Body of pancreas (tissue), 4 donors: ENCODE measurements around the gene TMEM203. TPM values are rescaled to one million over a fixed set of nuclear protein-coding genes. Genes with fewer than 3 reads are reported as not detected.
A peak's percentile ranks its signal among the peaks of the same experiment; 100 is the strongest.

ENCODE experiments used
- ATAC-seq: fragments of 150-250 bp; one replicate; pipeline ENCODE4 v1.9.1; 2016
- DNase-seq, 4 donors: peaks; one replicate each; pipeline ENCODE4 v3.0.0-alpha.2; 2019
- H3K27ac ChIP-seq, 4 donors: fragments of 200-600 bp; sonication (generic); 1 replicate in 3 of 4; 2 replicates in 1 of 4; pipeline versions ENCODE4 v1.5.1 to v1.6.1; 2016 to 2019; ENCODE audit warnings: mild to moderate bottlenecking in 1 of 4, mixed read lengths in 1 of 4, moderate library complexity in 1 of 4
- H3K27me3 ChIP-seq, 2 donors: fragments of 200-600 bp; sonication (generic); one replicate each; pipeline ENCODE4 v1.6.0; 2016; ENCODE audit warnings: mild to moderate bottlenecking in 1 of 2
- H3K36me3 ChIP-seq, 2 donors: fragments of 200-600 bp; sonication (generic); replicated peaks in 1 of 2; 2 replicates each; pipeline ENCODE4 v1.5.1; 2016; ENCODE audit warnings: low read depth in 2 of 2; ENCODE audit not compliant: insufficient read depth in 1 of 2
- H3K4me1 ChIP-seq: fragments of 200-600 bp; sonication (generic); one replicate; pipeline ENCODE4 v1.6.0; 2016
- H3K4me3 ChIP-seq, 2 donors: fragments of 200-600 bp; sonication (generic); 1 replicate in 1 of 2; 2 replicates in 1 of 2; pipeline ENCODE4 v1.5.1; 2016 to 2019
- H3K9me3 ChIP-seq, 3 donors: fragments of 200-600 bp; sonication (generic); 1 replicate in 2 of 3; 2 replicates in 1 of 3; pipeline ENCODE4 v1.5.1; 2016
- CTCF ChIP-seq, 7 experiments: fragments of 450-650 bp in 4 of 7; fragments of 200-600 bp in 3 of 7; sonication (generic) in 3 of 7; IDR thresholded peaks; one replicate each; pipeline ENCODE4 v1.5.1; 2016 to 2019; ENCODE audit warnings: antibody characterized with exemption in 7 of 7
- POLR2A ChIP-seq, 3 donors: fragments of 450-650 bp; IDR thresholded peaks; one replicate each; pipeline ENCODE4 v1.6.1; 2016; ENCODE audit warnings: antibody characterized with exemption in 3 of 3, mild to moderate bottlenecking in 2 of 3
- WGBS, 2 donors: methylation state at CpG; one replicate each; pipeline ENCODE4 v1.1.5; 2017; 5-methylcytosine and 5-hydroxymethylcytosine counted together
- intact Hi-C: fragments of 100-400 bp; cut with DNase I; formaldehyde crosslinking; loops from one replicate; pipeline ENCODE4 v1.15.1; 2023
- total RNA-seq, 2 donors: library from RNA; depleted of rRNA; stranded (reverse); fragments of >200 nt; gene quantifications; one replicate each; pipeline ENCODE4 v1.1.0, GENCODE V29; 2016

The TMEM203 gene
- total RNA-seq, 2 donors from 2014 or later: 11.9 to 18.1 TPM

- Histone ChIP-seq H3K27ac (peak within 1 kb of the TSS; percentile 92 to 99 (median 92)), H3K36me3 (no peaks in the 10 kb centered on the region), H3K4me3 (peak within 1 kb of the TSS; percentile 32 to 40), H3K9me3 (no peaks in the 10 kb centered on the region), H3K27me3 (no peaks in the 10 kb centered on the region), H3K4me1 (peaks cover 80% of the 10 kb centered on the region)
- 0 to 1% methylated on average over 5 to 70 of the region's 118 CpGs for WGBS, 2 donors
- ATAC-seq (peak; percentile 87), DNase-seq (peak; percentile 99 to 100 (median 100))
- peak in 1 of 7 experiments; percentile 5 for TF ChIP-seq CTCF (IDR thresholded peaks at IDR 0.05)
- peak; percentile 75 to 96 (median 77) for TF ChIP-seq POLR2A (IDR thresholded peaks at IDR 0.05)
- intact Hi-C loops: no loop called here
Measured at GRCh38 chr9:137200311-137201204, 4.9 kb downstream of the TMEM203 start, which contains the start of gene TPRN. TSS of gene TPRN (minus strand) at chr9:137200741. CDS start at chr9:137200711, 30 bp downstream.

GRCh38 chr9:137199411-137200121 lies 5.9 kb downstream of the TMEM203 start:
- Histone ChIP-seq H3K4me1 (peaks cover 87% of the 10 kb centered on the region), H3K4me3 (peak overlapping the region; percentile 32 to 40), H3K27me3 (no peaks in the 10 kb centered on the region), H3K36me3 (no peaks in the 10 kb centered on the region), H3K27ac (peak overlapping the region; percentile 92 to 99 (median 92)), H3K9me3 (no peaks in the 10 kb centered on the region)
- WGBS, 2 donors: 1 to 3% methylated on average over 12 to 38 of the region's 51 CpGs
- no peak for ATAC-seq
- intact Hi-C loops: no loop called here
- no peak for TF ChIP-seq POLR2A (IDR thresholded peaks at IDR 0.05)
- TF ChIP-seq CTCF (IDR thresholded peaks at IDR 0.05): no peak
- DNase-seq: peak in 1 of 4 donors; percentile 30

- peak; percentile 70 to 86 (median 79) for DNase-seq
- no peaks in the 10 kb centered on the region for H3K9me3 ChIP-seq
- peak overlapping the region; percentile 92 to 99 (median 92) for H3K27ac ChIP-seq
- peak overlapping the region; percentile 32 to 40 for H3K4me3 ChIP-seq
- intact Hi-C loops: no loop called here
- WGBS, 2 donors: 7 to 24% methylated on average over 7 to 11 of the region's 11 CpGs
- peaks cover 87% of the 10 kb centered on the region for H3K4me1 ChIP-seq
- no peaks in the 10 kb centered on the region for H3K27me3 ChIP-seq
- ATAC-seq: no peak
- peak in 1 of 3 donors; percentile 25 for TF ChIP-seq POLR2A (IDR thresholded peaks at IDR 0.05)
- TF ChIP-seq CTCF (IDR thresholded peaks at IDR 0.05): no peak
- no peaks in the 10 kb centered on the region for H3K36me3 ChIP-seq
Measured at GRCh38 chr9:137198902-137199283, 6.6 kb downstream of the TMEM203 start.

GRCh38 chr9:137198051-137198901 lies 7.2 kb downstream of the TMEM203 start:
- Histone ChIP-seq H3K27ac (peak overlapping the region; percentile 92 to 99 (median 92)), H3K4me1 (peaks cover 87% of the 10 kb centered on the region), H3K4me3 (peak overlapping the region; percentile 32 to 40), H3K27me3 (no peaks in the 10 kb centered on the region), H3K9me3 (no peaks in the 10 kb centered on the region), H3K36me3 (no peaks in the 10 kb centered on the region)
- ATAC-seq (peak; percentile 40), DNase-seq (peak; percentile 91 to 97 (median 95))
- 15% methylated on average over 18 of the region's 19 CpGs; no CpG with 5 or more reads in 1 of the 2 donors for WGBS, 2 donors
- intact Hi-C loops: no loop called here
- TF ChIP-seq POLR2A (IDR thresholded peaks at IDR 0.05) (peak; percentile 50 to 58 (median 54)), CTCF (IDR thresholded peaks at IDR 0.05) (no peak)
